Endothelial cell of umbilical vein (primary cell): Measurements from ENCODE around the gene NQO2.

ENCODE experiments used
- CTCF ChIP-seq, 2 donors: IDR thresholded peaks; 1 replicate in 1 of 2; 2 replicates in 1 of 2; pipeline ENCODE4 v1.5.1; 2011; ENCODE audit warnings: low read length in 2 of 2, mild to moderate bottlenecking in 2 of 2, moderate library complexity in 2 of 2, control low read depth in 1 of 2, inconsistent platforms in 1 of 2, low read depth in 1 of 2; ENCODE audit not compliant: insufficient read depth in 1 of 2; ENCODE audit errors: extremely low read depth in 1 of 2
- EZH2 ChIP-seq: IDR thresholded peaks from 2 replicates; pipeline ENCODE4 v1.6.1; 2012; ENCODE audit warnings: borderline replicate concordance, low read depth, mild to moderate bottlenecking, moderate library complexity, low read length, inconsistent platforms; ENCODE audit not compliant: severe bottlenecking
- FOS ChIP-seq: IDR thresholded peaks from 2 replicates; pipeline ENCODE4 v1.6.1; 2011; ENCODE audit warnings: mild to moderate bottlenecking, low read length, moderate library complexity, borderline replicate concordance; ENCODE audit not compliant: insufficient read depth
- GATA2 ChIP-seq: IDR thresholded peaks from 2 replicates; pipeline ENCODE4 v1.7.0; 2011; ENCODE audit warnings: low read depth, mild to moderate bottlenecking, moderate library complexity, mixed read lengths, low read length; ENCODE audit not compliant: insufficient read length, insufficient read depth
- MAX ChIP-seq: IDR thresholded peaks from 2 replicates; pipeline ENCODE4 v1.6.1; 2011; ENCODE audit not compliant: insufficient read depth, insufficient read length
- POLR2A ChIP-seq: IDR thresholded peaks from 2 replicates; pipeline ENCODE4 v1.6.1; 2012; ENCODE audit warnings: low read depth, mild to moderate bottlenecking, control low read depth, low read length
- POLR2AphosphoS5 ChIP-seq: IDR thresholded peaks from 2 replicates; pipeline ENCODE4 v1.6.1; 2012; ENCODE audit warnings: low read depth, mild to moderate bottlenecking, control low read depth, low read length, moderate library complexity; ENCODE audit not compliant: insufficient read depth

- TF ChIP-seq POLR2AphosphoS5, result no peak
- TF ChIP-seq POLR2A, result no peak
- no peak for TF ChIP-seq CTCF (IDR thresholded peaks at IDR 0.05; ENCODE audit: extremely low read depth in 1 of 2, insufficient read depth in 1 of 2, low read depth in 1 of 2, low read length in 2 of 2)
- no peak for TF ChIP-seq FOS
- no peak for TF ChIP-seq GATA2
- no peak for TF ChIP-seq EZH2
- TF ChIP-seq MAX, result no peak
These were observed 46.6 kb upstream of the NQO2 start for GRCh38 chr6:2953098-2953497.
